ENCODE results near the gene PTN.
"Not testable (repeated sequence)": the region's sequence is repeated elsewhere in the genome, so short reads cannot be mapped to it uniquely, and the experiment has no call there.

Gene PTN

GRCh38 chr7:137266764-137267163 is 76.8 kb downstream of the PTN start:
- no peak for DNase-seq (ENCODE audit: low read depth)

DNA sequence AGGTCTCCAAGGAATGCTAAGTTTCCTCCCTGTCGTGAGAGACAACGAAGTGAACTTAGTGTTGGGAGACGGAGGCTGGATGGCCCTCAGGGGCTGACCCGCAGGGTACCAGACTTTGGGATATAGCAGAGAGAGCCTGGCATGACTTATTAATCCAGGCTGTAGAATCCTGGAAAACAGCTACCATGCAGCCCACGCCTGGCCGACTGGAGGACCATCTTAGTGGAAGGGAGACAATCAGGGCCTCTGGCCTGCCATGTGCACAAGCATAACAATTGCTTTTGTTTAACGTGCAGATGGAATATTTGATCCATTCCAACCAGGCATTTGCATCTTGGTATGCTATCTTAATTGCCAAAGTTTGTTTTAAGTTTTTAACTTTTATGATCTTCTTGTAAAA is 78.1 kb downstream of the PTN start:
- DNase-seq (ENCODE audit: low read depth): not testable (repeated sequence)

DNA sequence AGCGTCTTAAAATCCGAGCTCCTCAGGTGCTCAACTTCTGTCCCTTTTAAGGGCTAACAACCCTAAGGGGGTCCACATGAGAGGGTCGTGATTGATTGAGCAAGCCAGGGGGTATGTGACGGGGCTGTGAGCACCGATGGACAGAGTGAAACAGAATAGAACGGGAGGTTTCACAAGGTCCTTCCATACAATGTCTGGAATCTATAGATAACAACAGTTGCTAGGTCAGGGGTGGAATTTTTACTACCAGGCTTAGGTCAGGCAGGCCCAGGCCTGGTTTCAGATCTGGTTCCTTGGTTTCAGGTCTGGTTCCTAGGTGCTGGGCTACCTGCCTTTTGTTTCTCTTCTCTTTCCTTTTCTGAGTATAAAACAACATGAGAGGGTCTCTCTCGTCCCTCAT is 80.9 kb downstream of the PTN start:
- no peak for DNase-seq (ENCODE audit: low read depth)

DNA sequence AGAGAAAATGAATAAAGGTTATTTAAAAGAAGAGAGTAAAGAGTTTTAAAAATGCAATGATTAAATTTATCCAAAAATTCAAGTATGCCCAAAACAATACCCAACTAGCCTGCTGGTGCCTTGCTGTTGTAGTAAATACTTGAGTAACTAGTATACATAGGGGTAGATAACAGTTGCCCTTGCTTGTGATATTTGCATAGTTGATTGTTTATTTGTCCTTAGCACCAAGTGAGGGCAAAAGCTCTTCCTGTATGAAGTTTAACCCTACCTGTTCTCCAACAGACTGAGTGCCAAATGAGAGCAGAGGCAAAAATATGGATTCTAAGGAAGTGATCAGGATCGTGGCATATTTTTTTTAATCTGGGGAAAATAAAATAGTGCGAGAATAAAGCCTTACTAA is 85.0 kb downstream of the PTN start:
- no peak for DNase-seq (ENCODE audit: low read depth)

GRCh38 chr7:137254766-137255165 is 88.8 kb downstream of the PTN start:
- no peak for DNase-seq (ENCODE audit: low read depth)

DNA sequence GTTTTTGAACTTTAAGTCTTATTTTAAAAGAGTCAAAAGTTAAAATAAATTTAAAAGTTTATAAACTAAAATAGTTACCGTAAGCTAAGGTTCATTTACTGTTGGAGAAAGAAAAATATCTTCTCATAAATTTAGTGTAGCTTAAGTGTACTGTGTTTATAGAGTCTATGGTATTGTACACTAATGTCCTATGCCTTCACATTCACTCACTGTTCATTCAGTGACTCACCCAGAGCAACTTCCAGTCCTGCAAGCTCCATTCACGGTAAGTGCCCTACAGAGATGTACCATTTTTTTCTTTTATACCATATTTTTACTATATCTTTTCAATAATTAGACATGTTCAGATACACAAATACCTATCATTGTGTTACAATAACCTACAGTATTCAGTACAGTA is 97.6 kb downstream of the PTN start:
- DNase-seq (ENCODE audit: low read depth): peak; percentile 45

- DNase-seq (ENCODE audit: low read depth): peak; percentile 11
Measured at GRCh38 chr7:137245186-137245585, 98.3 kb downstream of the PTN start.

DNA sequence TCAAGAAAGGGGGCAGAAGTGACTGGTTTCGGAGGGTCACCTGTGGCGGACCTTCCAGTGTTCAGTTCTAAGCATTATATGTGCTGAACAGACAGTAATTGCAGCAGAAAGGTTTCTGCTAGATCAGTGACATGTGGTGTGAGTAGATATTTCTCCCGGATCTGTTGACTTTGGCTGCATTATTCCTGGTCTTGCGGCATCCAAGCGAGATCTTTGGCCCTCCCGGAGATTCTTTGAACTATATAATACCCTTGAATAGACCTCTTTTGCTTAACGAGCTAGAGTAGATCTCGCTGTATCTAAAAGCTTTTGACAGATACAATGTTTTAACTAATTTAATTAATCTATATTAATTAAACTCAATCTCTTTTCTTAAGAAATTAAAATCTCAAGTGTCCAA is 99.8 kb downstream of the PTN start:
- DNase-seq (ENCODE audit: low read depth): no peak

GRCh38 chr7:137242616-137243015 is 100.9 kb downstream of the PTN start:
- DNase-seq (ENCODE audit: low read depth): no peak

DNA sequence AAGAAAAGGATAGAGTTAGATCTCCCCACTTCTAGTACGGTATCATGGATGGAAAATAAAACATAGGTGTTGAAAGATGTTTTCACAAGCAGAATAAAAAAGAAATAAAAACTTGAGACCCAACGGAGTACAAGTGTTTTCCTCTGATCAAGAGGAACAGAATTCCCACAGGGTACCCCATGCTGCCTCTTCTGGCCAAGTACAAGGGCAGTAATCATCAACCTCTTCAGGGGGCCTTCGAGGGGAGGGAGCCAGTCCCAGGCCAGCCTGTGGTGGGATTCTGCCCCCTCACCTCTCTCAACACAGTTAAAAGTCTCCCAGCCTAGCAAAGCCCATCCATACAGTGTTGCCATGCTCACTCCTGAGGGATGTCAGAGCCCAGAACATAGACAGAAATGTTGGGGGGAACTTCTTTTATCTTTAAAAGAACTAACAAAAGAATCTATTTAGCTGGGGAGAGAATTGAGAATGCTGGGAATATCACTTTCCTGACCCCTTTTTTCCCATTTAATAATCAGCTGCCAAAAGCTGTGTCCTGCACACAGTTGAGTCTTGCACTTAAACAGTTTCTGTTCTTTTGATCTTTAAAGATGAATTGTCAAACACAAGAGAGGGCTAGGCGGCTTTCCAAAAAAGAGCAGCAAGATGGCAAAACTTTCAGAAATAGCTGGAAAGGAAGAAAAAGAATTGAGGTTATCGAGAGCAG is 101.7 kb downstream of the PTN start:
- DNase-seq (ENCODE audit: low read depth): no peak

- DNase-seq (ENCODE audit: low read depth): not testable (repeated sequence)
Measured at GRCh38 chr7:137239186-137239585, 104.3 kb downstream of the PTN start.

GRCh38 chr7:137235434-137235833 is 108.1 kb downstream of the PTN start:
- DNase-seq (ENCODE audit: low read depth): no peak

GRCh38 chr7:137231167-137231566 is 112.4 kb downstream of the PTN start:
- no peak for DNase-seq (ENCODE audit: low read depth)

DNA sequence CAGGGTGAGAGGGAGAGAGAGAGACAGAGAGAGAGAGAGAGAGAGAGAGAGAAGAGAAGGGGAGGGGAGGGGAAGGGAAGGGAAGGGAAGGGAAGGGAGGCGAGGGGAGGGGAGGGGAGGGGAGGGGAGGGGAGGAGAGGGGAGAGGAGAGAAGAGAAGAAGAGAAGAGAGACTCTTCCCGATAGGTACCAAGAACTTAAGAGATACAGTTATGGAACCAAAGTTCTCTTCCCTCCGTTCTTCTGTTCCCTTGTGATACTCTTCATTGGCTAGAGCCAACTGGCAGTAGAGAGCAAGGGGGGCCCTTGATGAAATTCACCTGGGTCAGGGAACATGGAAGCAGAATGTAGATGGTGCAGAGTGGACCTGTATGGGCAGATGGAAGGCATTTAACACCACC is 122.1 kb downstream of the PTN start:
- DNase-seq (ENCODE audit: low read depth): no peak

- DNase-seq (ENCODE audit: low read depth): no peak
Measured at GRCh38 chr7:137213744-137214143, 129.8 kb downstream of the PTN start.

GRCh38 chr7:137209151-137209817 is 134.2 kb downstream of the PTN start:
- DNase-seq (ENCODE audit: low read depth): no peak

- DNase-seq (ENCODE audit: low read depth): no peak
Measured at GRCh38 chr7:137206770-137207169, 136.8 kb downstream of the PTN start.

DNA sequence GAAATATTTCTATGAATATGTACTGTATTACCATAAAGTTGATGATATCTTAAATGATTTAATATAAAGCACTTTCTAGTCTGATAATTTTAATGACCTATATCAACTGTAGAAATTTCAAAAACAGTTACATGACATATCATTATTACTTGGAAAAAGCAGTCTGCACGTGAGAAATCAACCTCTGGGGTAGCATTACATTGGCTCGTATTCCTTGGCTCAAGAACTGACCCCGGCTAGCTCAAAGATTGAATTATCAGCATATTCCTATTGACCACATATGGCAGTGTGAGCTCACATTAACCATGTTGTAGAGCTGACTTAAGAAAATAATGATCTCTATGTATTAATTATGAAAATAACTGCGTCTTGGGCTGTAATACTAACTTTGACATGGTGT is 139.3 kb downstream of the PTN start:
- DNase-seq (ENCODE audit: low read depth): no peak

DNA sequence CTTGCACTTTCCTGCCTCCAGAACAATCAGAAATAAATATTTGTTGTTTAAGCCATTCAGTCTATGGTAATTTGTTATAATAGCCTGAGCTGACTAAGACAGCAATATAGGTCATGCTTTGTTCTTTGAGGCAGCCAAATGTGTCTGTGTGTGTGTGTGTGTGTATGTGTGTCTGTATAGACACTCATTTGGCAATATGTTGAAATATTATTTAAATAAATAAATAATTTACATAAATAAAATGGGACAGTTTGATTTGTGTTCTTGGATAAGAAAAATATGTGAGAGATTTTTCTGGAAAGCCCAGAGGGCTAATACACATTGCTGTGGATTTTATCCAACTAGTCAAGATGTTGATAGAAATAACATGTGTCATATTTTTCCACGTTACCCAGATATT is 140.2 kb downstream of the PTN start:
- no peak for DNase-seq (ENCODE audit: low read depth)

- no peak for DNase-seq (ENCODE audit: low read depth)
Measured at GRCh38 chr7:137196648-137197047, 146.9 kb downstream of the PTN start.

- DNase-seq (ENCODE audit: low read depth): no peak
Measured at GRCh38 chr7:137195996-137196395, 147.5 kb downstream of the PTN start.

GRCh38 chr7:137181619-137182018 is 161.9 kb downstream of the PTN start:
- not testable (repeated sequence) for DNase-seq (ENCODE audit: low read depth)
